Activated T-helper 1 cell treated with anti-CD3 and anti-CD28 coated beads, Interleukin-2, amount 50 U/mL, for 16 hours (primary cell): Measurements from ENCODE around the gene TFF3.
"Not testable (repeated sequence)": the region's sequence is repeated elsewhere in the genome, so short reads cannot be mapped to it uniquely, and the experiment has no call there.

Experiments
- DNase-seq, 2 donors: peaks; one replicate each; pipeline ENCODE4 v3.0.0-alpha.2; 2020; ENCODE audit warnings: low read depth in 1 of 2, low spot score in 1 of 2

TFF3 gene

DNA sequence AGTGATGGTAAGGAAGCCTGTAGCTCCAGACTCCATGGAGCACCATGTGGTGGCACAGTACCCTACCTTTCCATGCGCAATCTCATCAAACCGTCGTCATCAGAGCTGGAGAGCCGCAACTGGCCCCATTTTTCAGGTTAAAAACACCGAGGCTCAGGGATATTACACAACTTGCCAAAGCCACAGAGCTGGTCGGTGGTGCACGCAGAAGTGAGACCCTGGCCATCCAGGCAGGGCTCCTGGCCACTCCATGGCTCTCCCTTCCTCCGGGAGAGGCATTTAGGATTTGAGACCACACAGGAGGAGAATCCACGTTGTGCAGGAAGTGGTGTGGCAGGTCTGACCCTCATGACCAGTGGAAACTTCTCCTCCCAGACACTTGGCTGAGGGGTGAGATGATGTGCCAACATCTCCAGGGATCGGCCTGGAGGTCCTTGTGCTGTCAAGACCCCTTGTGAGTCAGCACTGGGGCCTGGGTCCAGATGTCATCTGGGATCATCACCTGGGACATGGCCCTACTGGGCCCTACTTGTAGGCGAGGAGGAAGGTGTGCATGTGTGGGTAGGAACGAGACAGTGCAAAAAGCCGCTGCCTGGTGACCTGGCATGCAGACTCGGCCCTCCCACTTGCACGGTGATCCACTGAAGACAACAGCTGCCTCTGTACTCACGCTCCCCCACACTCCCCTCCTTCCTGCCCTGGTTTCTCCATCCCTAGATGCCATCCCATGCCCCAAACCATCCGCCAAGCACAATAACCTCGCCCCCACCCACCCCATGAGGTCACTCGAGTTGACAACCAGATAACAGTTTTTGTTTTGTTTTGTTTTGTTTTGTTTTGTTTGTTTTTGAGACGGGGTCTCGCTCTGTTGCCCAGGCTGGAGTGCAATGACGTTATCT, 10.4 kb downstream of the TFF3 start:
- no peak for DNase-seq

DNA sequence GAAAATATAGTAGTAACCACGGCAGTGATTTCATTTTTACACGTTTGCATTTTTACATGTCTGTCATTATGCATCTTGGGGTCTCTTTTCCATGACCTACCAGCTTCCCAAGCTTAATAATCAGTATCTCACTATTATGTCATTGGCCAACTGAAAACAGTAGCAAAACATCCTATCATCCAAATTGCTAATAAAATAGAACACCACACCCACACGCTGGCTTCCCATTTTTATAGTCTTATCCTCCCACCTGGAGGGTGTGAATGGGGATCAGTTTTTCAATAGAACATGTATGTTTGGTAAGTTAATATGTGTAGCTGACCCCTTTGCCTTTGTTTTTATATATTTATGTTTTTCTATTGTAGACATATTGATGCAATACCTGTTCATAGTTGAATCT, 11.8 kb downstream of the TFF3 start:
- no peak for DNase-seq

DNA sequence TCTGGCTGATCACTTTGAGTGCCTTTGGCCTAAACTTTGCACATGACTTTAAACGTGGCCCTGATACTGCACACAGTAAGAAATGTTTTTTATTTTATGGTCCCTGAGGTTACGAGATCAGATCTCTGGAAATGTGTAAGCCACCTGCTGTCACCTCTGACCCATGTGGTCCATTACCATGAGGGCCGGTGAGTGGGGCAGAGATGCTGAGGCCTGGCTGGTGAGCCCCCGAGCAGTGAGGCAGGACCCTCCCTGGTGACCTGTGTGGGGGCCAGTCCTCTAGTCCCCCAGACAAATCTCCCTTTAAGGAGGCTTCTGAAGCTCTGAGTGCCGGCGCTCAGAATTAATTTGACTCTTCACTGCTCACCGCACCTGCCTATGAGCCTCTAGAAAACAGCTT, 12.4 kb downstream of the TFF3 start:
- no peak for DNase-seq

DNA sequence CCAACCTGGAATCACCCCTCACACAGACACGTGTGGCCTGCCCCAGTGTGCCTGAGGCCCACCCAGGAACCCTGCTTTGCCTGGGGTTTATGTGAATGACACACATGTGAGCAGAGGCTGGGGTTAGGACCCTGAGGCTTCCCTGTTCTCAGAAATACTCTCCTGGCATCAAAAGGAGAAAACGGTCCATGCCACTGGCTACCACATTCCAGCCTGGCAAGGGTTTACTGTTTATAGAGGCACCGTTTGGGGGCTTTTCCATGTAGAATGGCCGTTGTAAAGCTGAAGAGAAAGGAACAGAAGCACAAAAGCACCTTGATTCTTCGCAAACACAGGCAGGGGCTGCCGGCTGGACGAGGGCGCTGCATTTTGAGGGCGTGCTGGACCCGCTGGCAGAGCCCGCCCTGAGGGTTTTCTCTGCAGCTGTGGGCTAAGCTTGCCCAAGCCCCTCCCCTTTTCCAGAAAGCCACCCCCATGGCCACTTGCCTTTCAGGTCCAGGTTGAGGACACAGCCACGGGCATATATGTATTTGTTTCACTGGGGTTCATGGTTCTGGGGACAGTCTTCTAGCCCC, 13.0 kb downstream of the TFF3 start:
- no peak for DNase-seq

DNA sequence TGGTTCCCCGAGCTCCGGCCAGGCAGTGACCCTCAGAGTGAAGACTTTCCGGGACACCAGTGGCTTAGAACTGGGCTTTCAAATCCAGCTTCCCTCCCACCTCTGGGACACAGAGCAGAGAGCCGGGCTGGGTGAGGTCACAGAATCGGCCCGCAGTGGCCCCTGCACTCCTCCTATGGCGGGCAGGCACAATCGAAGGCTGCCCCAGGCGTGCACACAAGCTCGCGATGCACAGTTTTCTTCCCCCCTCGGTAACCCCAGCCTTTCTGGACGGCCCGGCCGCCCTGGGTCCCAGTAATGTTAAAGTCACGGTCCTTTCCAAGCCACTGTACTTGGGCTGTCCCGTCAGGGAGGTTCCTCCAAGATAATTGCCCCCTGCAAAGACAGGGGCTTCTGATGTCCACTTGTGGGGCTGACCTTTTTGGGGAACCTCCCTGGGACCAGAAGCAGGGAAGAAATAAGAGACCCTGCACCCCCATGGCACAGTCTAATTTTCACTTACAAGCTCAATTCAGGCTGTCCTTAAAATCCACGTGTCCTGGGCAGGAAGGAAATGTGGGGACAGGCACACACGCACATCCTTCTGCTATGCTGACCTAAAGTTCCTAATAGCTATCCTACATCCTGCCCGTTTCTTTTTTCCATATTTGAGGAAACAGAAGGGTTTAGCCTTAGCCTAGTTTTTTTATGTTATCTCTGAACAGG, 13.7 kb downstream of the TFF3 start:
- no peak for DNase-seq

DNA sequence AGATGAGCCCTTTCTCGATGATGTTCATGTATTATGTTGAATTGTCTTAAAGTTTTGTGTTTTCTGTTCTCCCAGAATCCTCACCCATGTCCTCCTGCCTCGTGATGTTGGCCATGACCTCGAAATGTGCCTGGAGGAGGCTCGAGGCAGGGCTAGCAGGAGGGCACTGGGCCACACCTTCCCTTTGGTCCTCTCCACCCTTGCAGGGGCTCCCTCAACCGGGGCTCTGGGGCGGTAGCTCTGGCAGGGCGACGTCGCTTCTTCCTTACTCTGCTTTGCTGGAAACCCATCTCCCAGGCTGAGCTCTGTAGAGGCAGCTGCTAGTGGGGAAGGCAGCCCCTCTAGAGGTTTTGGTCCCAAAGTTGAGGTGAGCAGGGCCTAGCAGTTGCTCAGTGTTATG, 14.3 kb downstream of the TFF3 start:
- no peak for DNase-seq

DNA sequence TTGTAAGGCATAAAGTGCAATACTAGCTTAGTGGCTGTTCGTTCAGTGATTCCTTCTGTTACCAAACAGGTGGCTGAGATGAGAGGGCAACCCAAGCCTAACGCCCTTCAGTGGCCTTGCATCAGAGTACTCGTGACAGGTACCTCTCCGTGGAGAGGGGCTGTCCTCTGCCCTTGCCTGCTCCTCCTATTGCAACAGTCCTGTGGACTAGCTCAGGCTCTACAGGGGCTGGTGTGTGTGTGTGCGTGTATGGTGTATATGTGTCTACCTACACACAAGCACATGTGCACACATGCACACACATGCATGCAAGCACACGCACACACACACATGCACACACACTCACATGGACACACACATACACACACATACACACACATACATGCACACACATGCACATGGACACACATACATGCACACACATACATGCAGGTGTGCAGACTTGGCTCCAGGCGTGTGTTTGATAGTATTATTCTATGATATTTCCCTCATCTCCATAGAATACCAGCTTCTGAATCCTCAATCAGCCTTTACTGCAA, 15.1 kb downstream of the TFF3 start:
- DNase-seq = no peak

DNA sequence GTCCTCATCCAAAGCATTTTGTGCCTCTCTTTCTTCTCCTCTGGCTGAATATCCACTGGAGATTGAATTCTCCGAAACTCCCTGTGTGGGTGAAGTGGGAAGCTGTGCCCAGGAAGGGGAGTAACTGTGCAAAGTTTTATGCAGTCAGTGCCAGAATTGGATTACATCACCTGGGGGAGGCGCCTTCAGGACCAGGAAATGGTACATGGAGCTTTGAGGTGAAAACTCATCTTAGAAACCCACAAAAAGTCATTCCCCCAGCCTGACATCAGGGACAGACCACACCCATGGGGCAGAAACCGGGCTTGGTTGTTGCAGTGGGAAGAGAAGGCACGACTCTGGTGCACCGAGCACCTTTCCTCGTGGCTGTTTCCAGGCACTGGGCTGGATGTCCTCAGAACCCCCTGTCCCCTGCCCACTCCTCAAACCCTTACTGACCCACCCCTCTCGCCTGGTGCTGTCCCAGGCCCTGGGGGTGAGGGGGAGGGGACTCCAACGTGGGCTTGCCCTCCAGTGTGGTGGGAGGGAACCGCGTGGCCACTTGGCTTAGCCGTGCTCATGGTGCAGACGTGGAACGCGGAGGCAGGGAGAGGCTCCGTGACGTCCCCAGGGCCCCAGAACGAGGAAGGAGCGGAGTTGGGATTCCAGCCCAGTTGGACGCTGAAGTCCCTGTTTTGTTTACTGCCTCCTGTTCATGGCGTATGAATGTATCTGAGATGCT, 15.7 kb downstream of the TFF3 start:
- DNase-seq = no peak

DNA sequence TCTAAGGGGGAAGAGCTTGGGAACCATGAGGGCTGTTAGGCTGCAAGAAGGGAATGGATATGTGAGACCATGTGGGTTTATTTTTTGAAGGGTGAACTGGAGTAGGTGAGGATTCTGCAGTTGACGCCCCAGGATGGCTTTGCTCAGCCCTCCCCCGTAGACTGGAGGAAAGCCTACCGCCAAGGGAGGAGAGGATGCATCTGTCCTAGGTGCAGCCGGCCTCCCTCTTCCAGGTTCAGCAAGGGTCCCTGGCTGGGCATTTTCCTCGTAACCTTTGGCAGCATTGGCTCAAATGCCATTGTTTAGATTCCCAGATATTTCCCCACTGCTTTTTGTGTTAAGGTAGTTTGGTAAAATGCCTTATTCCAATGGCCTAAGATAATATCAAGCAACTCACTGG, 16.6 kb downstream of the TFF3 start:
- no peak for DNase-seq

DNA sequence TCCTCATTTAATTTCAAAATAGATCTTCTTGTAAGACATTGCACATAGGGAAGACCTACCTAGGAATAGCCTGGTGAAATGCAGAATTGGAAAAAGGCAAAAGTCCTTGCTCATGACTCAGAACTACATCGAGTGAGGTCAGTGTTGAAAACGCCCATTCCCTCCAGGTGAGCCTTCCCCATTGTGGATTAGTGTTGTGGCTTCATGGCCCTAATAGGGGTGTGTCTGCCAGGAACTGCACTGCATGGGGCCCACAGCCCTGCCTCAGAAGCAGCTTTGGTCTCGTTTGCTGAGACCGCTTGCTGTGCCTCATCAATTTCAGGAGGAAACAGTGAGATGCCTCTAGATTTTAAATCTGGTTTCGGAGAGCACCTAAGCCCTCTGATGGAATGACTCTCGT, 17.0 kb downstream of the TFF3 start:
- DNase-seq = no peak

DNA sequence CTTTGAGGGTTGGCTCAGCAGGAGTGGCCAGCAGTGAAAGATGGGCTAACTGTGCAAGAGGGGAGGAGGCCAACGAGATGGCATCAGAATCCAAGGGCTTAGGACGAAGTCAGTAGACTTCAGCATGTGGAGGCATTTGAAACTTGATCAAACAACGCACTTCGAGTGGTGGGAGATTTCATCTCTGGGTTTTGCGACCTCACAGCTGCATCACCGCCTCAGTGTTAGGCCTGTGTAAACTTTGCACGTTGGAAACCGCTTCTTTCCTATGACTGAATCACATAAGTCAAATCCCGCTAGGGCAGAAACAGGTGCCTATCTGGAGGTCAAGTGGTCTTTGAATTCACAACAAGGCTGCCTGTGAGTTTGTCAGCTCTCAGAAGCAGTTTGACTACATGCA, 17.8 kb downstream of the TFF3 start:
- DNase-seq = no peak

DNA sequence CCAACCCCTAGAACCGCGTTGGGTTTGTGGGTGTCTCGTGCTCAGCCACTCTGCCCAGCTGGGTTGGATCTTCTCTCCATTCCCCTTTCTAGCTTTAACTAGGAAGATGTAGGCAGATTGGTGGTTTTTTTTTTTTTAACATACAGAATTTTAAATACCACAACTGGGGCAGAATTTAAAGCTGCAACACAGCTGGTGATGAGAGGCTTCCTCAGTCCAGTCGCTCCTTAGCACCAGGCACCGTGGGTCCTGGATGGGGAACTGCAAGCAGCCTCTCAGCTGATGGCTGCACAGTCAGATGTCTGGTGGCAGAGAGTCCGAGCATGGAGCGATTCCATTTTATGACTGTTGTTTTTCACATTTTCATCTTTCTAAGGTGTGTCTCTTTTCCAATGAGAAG, 18.7 kb downstream of the TFF3 start:
- no peak for DNase-seq

DNA sequence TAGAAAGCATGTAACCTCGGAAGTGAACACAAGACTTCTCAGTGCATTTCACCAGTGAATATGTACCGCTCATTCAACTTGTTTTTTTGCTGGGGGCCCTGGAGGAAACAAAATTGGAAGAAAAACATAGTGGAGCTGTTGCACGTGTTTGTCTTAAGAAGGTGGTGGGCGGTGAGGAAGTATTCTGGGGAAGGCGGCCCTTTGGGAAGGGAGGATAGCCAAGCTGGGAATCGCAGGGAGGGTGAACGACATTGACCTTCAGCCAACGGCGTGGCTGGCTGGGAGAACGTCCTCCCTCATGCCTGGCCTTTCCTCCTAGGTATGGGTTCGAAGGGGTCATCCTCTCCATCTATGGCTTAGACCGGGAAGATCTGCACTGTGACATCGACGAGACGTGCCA, 19.4 kb downstream of the TFF3 start:
- no peak for DNase-seq

DNA sequence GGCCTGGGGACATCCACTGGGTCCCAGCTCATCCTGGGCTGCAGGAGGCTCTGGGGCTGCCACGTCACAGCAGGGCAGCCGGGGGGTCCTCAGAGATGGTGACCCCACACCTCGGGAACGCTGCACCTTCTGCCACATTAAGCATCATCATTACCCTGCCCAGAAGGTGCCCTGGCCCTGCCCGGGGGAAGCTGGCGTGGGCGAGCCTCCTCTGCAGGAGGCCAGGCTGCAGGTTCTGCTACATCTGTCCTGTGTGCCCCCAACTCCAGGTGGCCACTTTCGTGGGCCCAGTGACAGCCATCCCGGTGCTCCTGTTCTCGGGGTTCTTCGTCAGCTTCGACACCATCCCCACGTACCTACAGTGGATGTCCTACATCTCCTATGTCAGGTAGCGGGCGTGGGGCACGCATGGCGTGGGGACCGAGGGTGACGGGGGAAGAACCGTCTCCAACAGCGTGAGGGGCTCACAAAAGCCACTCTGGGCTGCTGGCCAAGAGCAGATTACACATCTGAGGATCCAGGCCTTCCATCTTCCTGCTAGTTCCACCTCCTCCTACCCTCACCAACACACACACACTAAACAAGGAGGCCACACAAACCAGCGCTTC, 20.8 kb downstream of the TFF3 start:
- no peak for DNase-seq

DNA sequence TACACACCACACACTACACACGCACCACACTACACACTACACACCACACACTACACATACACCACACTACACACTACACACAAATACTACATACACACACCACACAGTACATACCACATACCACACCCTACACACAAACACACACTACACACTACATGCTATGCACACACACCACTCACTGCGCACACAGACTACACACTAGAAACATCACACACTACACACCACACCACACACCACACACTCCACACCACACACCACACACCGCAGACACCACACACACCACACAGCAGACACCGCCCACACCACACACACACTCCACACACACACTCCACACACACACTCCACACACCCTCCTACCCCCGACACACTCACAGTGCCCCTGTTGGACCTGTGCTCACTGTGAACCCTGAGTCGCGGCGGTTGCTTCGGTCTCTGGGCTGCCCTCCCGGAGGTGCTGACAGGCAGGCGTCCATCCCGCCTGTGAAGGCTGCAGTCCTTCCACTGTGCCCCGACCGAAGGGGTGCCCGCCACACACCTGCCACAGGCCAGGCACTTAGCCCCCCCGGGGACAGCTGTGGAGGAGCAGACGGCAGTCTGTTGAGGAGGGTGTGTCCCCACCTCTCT, 21.4 kb downstream of the TFF3 start:
- no peak for DNase-seq

DNA sequence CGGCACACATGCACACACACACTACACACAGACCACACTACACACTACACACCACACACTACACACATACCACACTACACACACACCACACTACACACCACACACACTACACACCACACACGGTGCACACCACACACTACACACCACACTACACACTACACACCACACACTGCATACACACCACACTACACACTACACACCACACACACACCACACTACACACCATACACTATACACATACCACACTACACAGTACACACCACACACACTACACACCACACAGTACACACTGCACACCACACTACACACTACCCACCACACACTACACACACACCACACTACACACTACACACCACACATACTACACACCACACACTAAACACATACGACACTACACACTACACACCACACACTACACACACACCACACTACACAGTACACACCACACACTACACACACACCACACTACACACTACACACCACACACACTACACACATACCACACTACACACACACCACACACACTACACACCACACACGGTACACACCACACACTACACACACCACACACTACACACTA, 22.6 kb downstream of the TFF3 start:
- DNase-seq = not testable (repeated sequence)

DNA sequence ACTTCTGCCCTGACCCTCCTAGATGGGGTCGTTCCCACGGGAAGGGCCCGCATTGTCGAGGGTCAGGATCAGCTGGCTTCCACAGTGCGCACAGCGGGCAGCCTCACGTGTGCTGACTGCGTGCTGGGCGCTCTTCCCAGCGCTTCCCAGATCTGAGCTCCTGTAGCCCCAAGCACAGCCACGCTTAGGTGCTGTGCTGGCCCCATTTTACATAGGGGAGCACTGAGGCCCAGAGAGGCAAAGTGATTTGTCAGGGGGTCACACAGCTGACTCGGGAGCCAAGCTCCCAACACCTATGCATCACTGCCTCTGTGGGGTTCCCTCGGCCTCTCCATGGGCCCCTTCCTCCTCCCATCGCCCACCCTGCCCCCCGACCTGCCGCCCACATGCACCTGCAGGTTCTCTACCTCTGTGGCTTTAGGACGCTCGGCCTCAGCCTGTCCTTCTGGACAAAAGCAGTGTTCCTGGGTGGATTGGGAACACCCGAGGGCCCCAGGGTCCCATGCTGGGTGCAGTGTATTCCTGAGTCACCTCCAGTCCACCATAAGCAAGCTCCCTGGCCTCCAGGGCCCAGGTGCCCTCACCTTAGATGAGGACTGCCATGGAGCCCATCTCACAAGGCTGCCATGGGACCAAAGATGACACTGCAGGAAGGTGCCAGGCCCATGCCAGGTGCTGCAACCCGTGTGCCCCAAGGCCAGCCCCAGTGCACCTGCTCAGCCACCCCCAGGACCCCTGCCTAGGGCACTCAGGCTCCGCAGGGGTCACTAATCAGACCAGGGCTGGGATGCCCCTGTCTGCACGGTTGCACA, 23.3 kb downstream of the TFF3 start:
- DNase-seq = no peak

DNA sequence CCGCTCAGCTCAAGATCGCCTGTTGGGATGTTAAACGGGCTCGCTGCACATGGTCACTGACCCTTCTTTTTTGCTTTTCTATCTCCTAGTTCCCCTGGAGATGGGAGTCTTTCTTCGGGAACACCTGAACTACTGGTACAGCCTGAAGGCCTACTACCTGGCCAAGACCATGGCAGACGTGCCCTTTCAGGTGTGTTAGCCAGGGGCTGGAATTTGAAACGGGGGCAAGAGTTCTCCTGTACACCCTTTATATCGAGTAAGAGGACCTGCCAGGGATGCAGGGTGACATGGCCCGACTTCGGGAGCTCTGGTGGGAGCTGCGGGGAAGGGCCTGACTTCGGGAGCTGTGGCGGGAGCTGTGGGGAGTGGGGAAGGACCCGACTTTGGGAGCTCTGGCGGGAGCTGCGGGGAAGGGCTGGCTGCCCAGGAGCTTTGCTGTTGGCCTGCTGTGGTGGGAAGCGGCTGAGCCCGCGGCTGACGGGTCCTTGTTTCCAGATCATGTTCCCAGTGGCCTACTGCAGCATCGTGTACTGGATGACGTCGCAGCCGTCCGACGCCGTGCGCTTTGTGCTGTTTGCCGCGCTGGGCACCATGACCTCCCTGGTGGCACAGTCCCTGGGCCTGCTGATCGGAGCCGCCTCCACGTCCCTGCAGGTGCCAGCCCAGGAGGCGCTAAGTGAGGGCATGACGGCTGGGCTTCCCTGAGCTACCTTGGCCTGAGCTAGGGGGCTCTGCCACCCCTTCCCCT, 24.0 kb downstream of the TFF3 start:
- no peak for DNase-seq

DNA sequence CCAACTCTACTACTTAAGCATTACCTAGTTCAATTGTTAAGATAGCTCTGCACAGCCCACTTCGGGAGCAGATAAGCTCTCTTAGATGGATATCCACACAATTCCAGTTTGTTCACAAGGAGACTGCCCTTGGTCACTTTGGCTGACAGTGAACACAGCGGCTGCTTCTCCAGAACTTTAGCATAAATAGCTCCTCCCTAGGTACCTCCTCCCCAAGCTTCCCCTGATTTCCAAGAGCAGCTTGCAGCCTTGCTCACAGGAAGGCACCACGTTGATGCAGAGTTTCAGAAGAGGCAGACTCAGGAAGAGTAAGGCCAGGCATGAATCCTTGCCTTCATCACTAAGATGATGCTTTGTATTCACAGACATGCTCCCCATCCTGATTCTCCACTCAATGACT, 24.7 kb downstream of the TFF3 start:
- DNase-seq = no peak
